Measurements from ENCODE around the gene TFDP2. TPM values are rescaled to one million over a fixed set of nuclear protein-coding genes. Genes with fewer than 3 reads are reported as not detected.

The TFDP2 gene
- total and polyA plus RNA-seq, 9 of the 15 experiments (the other 6 are each of a cell fraction or from before 2014, with no cell fraction given) = 95.6 to 179 (median 126) TPM

GRCh38 chr3:142098964-142099363 is 50.4 kb downstream of the TFDP2 start (continued):
- no peak for TF ChIP-seq CBX8 (IDR thresholded peaks at IDR 0.05; ENCODE audit: borderline replicate concordance, extremely low read depth, low read depth, low read length, poor library complexity, severe bottlenecking)
- TF ChIP-seq RUNX1 (IDR thresholded peaks at IDR 0.05; ENCODE audit: low read depth) = no peak
- peak; percentile 87 for TF ChIP-seq ATF3 (IDR thresholded peaks at IDR 0.05)
- no peak for TF ChIP-seq ATF3 (CRISPR knock-in tag; conservative IDR thresholded peaks at IDR 0.05)
- no peak for TF ChIP-seq KAT2B (IDR thresholded peaks at IDR 0.05; ENCODE audit: low read depth, low read length)
- no peak for TF ChIP-seq CEBPG (CRISPR knock-in tag; IDR thresholded peaks at IDR 0.05)
- TF ChIP-seq CEBPG (tag; conservative IDR thresholded peaks at IDR 0.05 in 1 of 2, IDR thresholded peaks at IDR 0.05 in 1 of 2) = peak in 1 of 2 experiments; percentile 68; a peak in 2 of 4 replicates
- no peak for TF ChIP-seq ETV6 (IDR thresholded peaks at IDR 0.05; ENCODE audit: borderline replicate concordance in 1 of 2, low read depth in 2 of 2, low read length in 1 of 2)
- no peak for TF ChIP-seq ETV6 (CRISPR knock-in tag; IDR thresholded peaks at IDR 0.05; ENCODE audit: borderline replicate concordance)
- no peak for TF ChIP-seq ZNF134 (CRISPR knock-in tag; conservative IDR thresholded peaks at IDR 0.05)
- no peak for TF ChIP-seq CEBPB (tag; IDR thresholded peaks at IDR 0.05)
- TF ChIP-seq CCNT2 (IDR thresholded peaks at IDR 0.05; ENCODE audit: borderline replicate concordance, extremely low read depth, insufficient read length, low read depth, low read length) = no peak
- TF ChIP-seq ETS1 (conservative IDR thresholded peaks at IDR 0.05; ENCODE audit: control insufficient read depth, low read depth, low read length) = no peak
- no peak for TF ChIP-seq MEF2A (IDR thresholded peaks at IDR 0.05; ENCODE audit: control insufficient read depth, low read depth, low read length)
- TF ChIP-seq HDAC2 (IDR thresholded peaks at IDR 0.05) = peak; percentile 41; the same call in 1 of the 2 replicates
- TF ChIP-seq NR2C1 (IDR thresholded peaks at IDR 0.05) = peak; percentile 38; the same call in 1 of the 2 replicates
- TF ChIP-seq NR2C1 (tag; IDR thresholded peaks at IDR 0.05) = no peak
- 0 out of 2 replicates have a peak, but pooled peaks have one; percentile 42 for TF ChIP-seq RAD51 (IDR thresholded peaks at IDR 0.05; ENCODE audit: borderline replicate concordance, low read depth)
- no peak for TF ChIP-seq RB1 (IDR thresholded peaks at IDR 0.05; ENCODE audit: low read depth)
- no peak for TF ChIP-seq HOMEZ (CRISPR knock-in tag; IDR thresholded peaks at IDR 0.05)
- peak; percentile 33 for TF ChIP-seq MEIS2 (IDR thresholded peaks at IDR 0.05; ENCODE audit: partially characterized antibody)
- TF ChIP-seq ETV1 (tag; conservative IDR thresholded peaks at IDR 0.05; ENCODE audit: low read depth) = peak; percentile 72
- TF ChIP-seq CBFA2T3 (IDR thresholded peaks at IDR 0.05) = peak; percentile 44
- TF ChIP-seq ZNF785 (CRISPR knock-in tag; IDR thresholded peaks at IDR 0.05) = no peak
- no peak for TF ChIP-seq ZNF41 (CRISPR knock-in tag; conservative IDR thresholded peaks at IDR 0.05)
- TF ChIP-seq MAZ (CRISPR knock-in tag; conservative IDR thresholded peaks at IDR 0.05 in 1 of 2, IDR thresholded peaks at IDR 0.05 in 1 of 2) = no peak
- no peak for TF ChIP-seq ELF2 (CRISPR knock-in tag; IDR thresholded peaks at IDR 0.05)

Data from K562 (cell line).